ENCODE results near the gene SULF2. TPM values are rescaled to one million over a fixed set of nuclear protein-coding genes. Genes with fewer than 3 reads are reported as not detected.

SULF2 gene
- total and polyA plus RNA-seq, 9 of the 15 experiments (the other 6 are each of a cell fraction or from before 2014, with no cell fraction given) = 0.33 TPM; not detected in 8

DNA sequence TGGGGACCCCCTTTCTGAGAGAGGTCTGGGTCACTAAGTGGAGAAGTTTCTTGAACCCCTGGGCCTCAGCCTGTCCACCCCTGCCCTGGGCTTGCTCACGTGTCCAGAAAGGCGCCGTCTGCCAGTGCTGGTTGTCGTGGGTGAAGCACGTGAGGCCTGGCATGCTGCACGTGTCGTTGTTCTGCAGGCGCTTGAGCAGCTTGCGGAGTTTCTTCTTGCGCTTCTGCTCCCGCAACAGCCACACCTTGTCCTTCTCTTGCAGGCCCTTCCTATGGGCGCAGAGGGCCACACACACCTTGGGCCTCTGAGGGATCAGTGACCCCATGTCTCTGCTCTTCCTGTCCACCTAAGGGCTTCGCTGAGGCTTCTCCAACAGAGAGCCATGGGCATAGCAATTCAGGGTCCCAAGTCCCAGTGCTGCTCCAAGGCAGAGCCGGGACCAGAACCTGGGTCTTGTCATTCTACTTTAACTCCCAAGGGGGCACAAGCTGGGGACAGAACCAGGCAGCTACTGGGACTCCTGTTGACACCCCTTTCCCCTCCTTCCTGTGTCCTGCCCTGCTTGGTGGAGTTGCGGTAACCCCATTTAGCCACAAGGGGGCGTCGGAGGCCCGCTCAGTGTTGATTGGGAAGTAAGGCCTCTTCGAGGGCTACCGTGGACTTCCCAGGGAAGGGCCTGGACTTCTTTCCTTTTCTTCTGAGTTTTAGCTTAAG is 121.8 kb downstream of the SULF2 start (continued):
- TF ChIP-seq, protein P1, sequence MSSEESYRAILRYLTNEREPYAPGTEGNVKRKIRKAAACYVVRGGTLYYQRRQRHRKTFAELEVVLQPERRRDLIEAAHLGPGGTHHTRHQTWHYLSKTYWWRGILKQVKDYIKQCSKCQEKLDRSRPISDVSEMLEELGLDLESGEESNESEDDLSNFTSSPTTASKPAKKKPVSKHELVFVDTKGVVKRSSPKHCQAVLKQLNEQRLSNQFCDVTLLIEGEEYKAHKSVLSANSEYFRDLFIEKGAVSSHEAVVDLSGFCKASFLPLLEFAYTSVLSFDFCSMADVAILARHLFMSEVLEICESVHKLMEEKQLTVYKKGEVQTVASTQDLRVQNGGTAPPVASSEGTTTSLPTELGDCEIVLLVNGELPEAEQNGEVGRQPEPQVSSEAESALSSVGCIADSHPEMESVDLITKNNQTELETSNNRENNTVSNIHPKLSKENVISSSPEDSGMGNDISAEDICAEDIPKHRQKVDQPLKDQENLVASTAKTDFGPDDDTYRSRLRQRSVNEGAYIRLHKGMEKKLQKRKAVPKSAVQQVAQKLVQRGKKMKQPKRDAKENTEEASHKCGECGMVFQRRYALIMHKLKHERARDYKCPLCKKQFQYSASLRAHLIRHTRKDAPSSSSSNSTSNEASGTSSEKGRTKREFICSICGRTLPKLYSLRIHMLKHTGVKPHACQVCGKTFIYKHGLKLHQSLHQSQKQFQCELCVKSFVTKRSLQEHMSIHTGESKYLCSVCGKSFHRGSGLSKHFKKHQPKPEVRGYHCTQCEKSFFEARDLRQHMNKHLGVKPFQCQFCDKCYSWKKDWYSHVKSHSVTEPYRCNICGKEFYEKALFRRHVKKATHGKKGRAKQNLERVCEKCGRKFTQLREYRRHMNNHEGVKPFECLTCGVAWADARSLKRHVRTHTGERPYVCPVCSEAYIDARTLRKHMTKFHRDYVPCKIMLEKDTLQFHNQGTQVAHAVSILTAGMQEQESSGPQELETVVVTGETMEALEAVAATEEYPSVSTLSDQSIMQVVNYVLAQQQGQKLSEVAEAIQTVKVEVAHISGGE (CRISPR knock-in tag; IDR thresholded peaks at IDR 0.05) = peak in 1 of 3 experiments; percentile 84; a peak in 1 of 6 replicates
- TF ChIP-seq XRCC5 (IDR thresholded peaks at IDR 0.05; ENCODE audit: low read depth, low read length) = peak; percentile 76
- no peak for TF ChIP-seq TFAM (CRISPR knock-in tag; conservative IDR thresholded peaks at IDR 0.05)
- 0 out of 2 replicates have a peak, but pooled peaks have one; percentile 31 for TF ChIP-seq ETV5 (CRISPR knock-in tag; IDR thresholded peaks at IDR 0.05; ENCODE audit: low read depth)
- TF ChIP-seq FIP1L1 (IDR thresholded peaks at IDR 0.05; ENCODE audit: low read depth, low read length, poor library complexity, severe bottlenecking) = no peak
- no peak for TF ChIP-seq MTF1 (CRISPR knock-in tag; IDR thresholded peaks at IDR 0.05; ENCODE audit: borderline replicate concordance)
- TF ChIP-seq HLTF (IDR thresholded peaks at IDR 0.05) = no peak
- TF ChIP-seq ZBTB1 (CRISPR knock-in tag; IDR thresholded peaks at IDR 0.05; ENCODE audit: borderline replicate concordance, low read depth) = no peak
- TF ChIP-seq CTCF (IDR thresholded peaks at IDR 0.05 in 2 of 3, conservative IDR thresholded peaks at IDR 0.05 in 1 of 3; ENCODE audit: insufficient read depth in 2 of 3, low read depth in 1 of 3, low read length in 3 of 3) = peak; percentile 88 to 97 (median 89)
- TF ChIP-seq, protein P2, sequence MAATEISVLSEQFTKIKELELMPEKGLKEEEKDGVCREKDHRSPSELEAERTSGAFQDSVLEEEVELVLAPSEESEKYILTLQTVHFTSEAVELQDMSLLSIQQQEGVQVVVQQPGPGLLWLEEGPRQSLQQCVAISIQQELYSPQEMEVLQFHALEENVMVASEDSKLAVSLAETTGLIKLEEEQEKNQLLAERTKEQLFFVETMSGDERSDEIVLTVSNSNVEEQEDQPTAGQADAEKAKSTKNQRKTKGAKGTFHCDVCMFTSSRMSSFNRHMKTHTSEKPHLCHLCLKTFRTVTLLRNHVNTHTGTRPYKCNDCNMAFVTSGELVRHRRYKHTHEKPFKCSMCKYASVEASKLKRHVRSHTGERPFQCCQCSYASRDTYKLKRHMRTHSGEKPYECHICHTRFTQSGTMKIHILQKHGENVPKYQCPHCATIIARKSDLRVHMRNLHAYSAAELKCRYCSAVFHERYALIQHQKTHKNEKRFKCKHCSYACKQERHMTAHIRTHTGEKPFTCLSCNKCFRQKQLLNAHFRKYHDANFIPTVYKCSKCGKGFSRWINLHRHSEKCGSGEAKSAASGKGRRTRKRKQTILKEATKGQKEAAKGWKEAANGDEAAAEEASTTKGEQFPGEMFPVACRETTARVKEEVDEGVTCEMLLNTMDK (IDR thresholded peaks at IDR 0.05; ENCODE audit: borderline replicate concordance, insufficient read depth, low read depth, low read length, poor library complexity, severe bottlenecking) = peak; percentile 70
- TF ChIP-seq, protein P3, sequence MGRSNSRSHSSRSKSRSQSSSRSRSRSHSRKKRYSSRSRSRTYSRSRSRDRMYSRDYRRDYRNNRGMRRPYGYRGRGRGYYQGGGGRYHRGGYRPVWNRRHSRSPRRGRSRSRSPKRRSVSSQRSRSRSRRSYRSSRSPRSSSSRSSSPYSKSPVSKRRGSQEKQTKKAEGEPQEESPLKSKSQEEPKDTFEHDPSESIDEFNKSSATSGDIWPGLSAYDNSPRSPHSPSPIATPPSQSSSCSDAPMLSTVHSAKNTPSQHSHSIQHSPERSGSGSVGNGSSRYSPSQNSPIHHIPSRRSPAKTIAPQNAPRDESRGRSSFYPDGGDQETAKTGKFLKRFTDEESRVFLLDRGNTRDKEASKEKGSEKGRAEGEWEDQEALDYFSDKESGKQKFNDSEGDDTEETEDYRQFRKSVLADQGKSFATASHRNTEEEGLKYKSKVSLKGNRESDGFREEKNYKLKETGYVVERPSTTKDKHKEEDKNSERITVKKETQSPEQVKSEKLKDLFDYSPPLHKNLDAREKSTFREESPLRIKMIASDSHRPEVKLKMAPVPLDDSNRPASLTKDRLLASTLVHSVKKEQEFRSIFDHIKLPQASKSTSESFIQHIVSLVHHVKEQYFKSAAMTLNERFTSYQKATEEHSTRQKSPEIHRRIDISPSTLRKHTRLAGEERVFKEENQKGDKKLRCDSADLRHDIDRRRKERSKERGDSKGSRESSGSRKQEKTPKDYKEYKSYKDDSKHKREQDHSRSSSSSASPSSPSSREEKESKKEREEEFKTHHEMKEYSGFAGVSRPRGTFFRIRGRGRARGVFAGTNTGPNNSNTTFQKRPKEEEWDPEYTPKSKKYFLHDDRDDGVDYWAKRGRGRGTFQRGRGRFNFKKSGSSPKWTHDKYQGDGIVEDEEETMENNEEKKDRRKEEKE (IDR thresholded peaks at IDR 0.05; ENCODE audit: borderline replicate concordance in 1 of 2, control insufficient read depth in 1 of 2, low read depth in 2 of 2, low read length in 1 of 2) = peak in 1 of 2 experiments; percentile 12; a peak in 1 of 4 replicates
